ENCODE results near the gene TMCC1.

The TMCC1 gene

DNA sequence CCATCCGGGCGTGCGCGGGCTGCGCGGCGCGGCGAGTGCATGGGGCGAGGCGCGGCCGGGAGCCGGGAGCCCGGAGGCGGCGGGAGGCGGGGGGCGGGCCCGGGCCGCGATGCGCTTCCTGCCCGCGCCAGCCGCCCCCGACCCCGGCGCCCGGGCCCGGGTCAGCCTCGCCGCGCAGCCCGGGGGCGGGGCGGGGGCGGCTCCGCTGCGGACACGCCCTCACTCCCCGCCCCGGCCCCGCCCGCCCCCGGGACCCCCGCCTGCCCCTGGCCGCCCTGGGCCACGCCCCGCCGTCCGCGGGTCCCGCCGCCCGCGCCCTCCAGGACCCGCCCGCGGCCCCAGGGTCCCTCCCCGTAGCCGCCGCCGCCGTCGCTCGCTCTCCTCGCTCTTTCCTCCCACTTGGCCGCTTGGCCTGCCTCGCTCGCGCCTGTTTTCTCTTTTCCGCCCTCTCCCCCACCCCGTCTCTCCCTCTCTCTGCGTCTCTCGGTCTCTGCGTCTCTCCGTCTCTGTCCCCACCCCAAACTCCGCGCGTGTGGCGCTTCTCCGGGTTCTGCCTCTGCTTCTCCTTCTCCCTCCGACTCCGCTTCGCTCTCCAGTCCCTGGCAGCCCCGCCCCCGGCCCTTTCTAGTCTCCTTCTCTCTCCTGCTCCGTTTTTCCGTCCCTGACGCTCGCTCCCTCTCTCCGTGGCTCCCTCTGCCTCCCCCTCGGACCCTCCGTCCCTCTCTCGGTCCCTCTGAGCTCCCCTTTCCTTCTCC is 286.7 kb downstream of the TMCC1 start, which contains the start of gene PLXND1:
Gene PLXND1 (minus strand): TSS at position 41 of the 755 bp plus-strand sequence. CDS start 37 bp downstream, at position 4.
- DNase-seq, result no peak

GRCh38 chr3:129605922-129606635 is 287.4 kb downstream of the TMCC1 start:
- no peak for DNase-seq

DNA sequence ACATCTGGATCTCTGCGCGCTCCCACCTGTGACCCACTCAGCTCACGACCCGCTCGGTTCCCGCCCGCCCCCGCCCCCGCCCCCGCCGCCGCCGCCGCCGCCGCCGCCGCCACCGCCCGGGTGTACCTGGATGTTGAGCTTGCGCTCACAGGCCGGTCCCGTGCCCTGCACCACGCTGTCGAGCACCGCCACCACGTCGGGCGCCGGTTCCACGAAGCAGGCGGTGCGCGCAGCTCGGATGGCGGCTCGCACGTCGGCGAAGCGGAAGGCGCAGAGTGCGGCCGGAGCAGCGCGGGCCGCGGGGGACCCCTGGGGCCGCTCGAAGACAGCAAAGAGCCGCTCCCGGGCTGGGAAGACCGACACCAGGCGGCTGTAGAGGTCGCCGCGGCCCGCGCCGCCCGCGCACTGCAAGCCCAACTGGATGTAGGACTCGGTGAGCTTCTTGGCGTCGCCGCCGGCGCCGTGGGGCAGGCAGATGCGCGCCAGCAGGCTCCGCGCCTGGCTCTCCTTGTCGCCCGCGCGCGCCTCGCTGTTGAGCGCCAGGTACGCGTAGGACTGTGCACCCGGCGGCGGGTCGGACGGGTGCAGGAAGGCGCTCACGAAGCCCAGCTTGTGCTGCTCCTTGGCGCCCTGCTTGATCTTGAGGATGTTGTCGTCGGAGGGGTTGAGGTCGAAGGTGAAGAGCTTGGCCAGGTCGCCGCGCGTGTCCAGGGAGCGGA is 288.1 kb downstream of the TMCC1 start:
- no peak for DNase-seq

DNA sequence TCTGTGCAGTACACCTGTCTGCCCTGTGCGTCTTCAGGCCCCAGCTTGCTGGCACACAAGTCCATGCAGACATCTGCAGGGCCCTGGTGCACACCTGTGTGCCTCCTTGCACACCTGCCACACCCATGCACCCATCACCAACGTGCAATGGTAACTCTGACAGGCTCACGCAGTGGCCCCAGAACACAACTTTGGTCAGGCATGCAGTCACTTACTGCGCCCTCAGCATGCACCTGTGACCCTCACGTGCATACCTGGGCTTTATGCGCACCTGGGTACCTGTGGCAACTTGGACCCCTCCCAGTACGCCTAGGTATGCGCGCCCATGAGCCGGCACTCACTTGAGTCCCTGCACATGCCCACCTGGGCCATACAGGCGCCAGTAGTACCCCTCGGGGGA is 288.7 kb downstream of the TMCC1 start:
- no peak for DNase-seq

GRCh38 chr3:129603991-129604749 is 289.3 kb downstream of the TMCC1 start:
- DNase-seq, result no peak

DNA sequence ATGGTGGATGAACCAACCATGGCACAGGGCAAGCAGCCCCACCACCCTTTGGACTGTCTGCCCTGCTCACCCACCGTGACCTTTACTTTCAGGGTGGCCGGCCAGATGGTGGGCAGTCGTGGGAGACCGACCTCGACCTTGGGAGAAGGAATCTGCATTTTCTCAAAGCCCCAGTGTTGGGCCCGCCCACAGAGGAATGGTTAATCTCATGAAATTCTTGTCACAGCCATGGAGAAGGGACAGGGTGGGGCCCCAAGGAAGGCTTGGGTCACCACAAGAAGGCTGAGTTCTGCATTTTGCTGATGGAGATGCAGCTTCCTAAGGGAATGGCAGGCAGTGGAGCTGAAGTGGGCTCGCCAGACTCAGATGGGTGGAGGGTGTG is 290.0 kb downstream of the TMCC1 start:
- no peak for DNase-seq

DNA sequence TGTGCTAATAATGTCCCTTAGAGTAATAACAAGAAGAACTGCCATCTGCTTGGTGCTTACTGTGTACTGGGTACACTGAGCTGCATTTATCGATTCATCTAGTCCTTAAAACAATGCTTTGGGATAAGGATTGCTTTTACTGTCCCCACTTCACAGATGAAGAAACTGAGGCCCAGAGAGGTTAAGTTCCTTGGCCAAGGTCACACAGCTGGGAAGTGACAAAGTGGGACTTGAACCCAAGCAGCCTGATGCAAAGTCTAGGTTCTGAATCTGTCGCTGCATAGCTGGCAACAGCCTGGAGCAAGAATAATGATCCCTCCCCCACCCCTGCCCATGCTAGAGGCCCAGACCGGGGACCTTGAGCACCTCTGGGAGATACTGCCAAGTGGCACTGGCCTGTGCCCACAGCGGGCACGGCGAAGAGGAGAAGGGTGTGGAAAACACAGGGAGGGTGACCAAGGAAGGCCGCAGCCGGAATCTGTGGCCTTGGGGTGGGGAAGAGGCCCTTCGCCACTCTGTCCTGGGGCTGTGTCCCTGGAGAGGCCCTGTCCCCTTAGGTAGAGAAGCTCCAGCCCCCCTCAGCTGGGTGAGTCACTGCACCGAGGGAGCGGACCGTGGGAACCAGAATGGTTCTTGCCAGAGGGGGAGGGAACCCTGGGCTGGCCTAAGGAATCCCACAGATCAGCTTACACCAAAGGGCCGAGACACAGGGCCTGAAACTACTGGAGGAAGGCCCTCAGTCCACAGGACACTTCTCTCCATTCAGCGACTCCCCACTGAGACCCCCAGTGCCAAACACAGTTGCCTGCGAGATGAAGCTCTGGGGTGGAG is 290.6 kb downstream of the TMCC1 start:
- DNase-seq, result no peak

GRCh38 chr3:129602309-129602708 is 291.2 kb downstream of the TMCC1 start:
- no peak for DNase-seq

- no peak for DNase-seq
These were observed 291.8 kb downstream of the TMCC1 start for GRCh38 chr3:129601713-129602112.

- no peak for DNase-seq
These were observed 293.2 kb downstream of the TMCC1 start for GRCh38 chr3:129600348-129600747.

GRCh38 chr3:129599607-129600006 is 293.9 kb downstream of the TMCC1 start:
- DNase-seq, result no peak

- no peak for DNase-seq
These were observed 294.4 kb downstream of the TMCC1 start for GRCh38 chr3:129599073-129599472.

DNA sequence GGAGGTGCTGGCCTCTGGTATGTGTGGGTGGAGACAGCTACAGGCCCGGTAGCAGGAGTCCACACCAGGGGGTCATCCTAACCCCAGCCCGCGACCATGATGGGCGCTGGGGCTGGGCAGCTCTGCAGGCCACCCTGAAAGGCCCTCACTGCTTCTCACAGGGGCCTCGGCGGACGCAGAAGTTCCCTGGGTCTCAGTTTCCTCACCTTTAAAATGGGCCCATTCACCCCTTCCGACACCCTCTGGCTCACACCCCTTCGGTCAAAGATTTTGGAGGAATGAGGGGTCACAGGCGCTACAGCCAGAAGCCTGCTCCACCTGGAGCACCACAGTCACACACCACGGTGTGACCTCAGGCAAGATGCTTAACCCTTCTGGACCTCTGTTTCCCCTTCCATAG is 295.0 kb downstream of the TMCC1 start:
- no peak for DNase-seq

DNA sequence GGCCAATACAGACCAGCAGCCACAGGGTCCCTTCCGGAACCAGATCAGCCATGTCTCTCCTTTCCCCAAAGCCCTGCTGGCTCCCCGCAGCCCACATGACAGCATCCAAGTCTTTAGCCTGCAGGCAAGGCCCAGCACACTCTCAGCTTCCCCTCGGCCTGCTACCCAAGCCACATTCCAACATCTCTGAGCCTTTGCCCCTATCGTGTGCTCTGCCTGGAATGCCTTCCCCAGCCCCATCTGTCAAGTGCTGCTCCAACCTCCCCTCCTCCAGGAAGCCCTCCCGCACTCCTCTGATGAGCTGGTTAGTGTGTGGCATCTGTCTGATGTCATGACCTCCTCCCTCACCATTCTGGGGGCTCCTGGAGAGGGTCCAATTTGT is 295.5 kb downstream of the TMCC1 start:
- DNase-seq, result no peak
